Erythroblast (primary cell): Measurements from ENCODE around the gene STAT3.
A peak's percentile ranks its signal among the peaks of the same experiment; 100 is the strongest.

Experiments used
- GATA1 ChIP-seq: IDR thresholded peaks from 2 replicates; pipeline ENCODE4 v1.6.1; 2011; ENCODE audit warnings: low read depth, mild to moderate bottlenecking, control low read depth, low read length, moderate library complexity
- POLR2A ChIP-seq: IDR thresholded peaks from 2 replicates; pipeline ENCODE4 v1.6.1; 2011; ENCODE audit warnings: mild to moderate bottlenecking, low read length

DNA sequence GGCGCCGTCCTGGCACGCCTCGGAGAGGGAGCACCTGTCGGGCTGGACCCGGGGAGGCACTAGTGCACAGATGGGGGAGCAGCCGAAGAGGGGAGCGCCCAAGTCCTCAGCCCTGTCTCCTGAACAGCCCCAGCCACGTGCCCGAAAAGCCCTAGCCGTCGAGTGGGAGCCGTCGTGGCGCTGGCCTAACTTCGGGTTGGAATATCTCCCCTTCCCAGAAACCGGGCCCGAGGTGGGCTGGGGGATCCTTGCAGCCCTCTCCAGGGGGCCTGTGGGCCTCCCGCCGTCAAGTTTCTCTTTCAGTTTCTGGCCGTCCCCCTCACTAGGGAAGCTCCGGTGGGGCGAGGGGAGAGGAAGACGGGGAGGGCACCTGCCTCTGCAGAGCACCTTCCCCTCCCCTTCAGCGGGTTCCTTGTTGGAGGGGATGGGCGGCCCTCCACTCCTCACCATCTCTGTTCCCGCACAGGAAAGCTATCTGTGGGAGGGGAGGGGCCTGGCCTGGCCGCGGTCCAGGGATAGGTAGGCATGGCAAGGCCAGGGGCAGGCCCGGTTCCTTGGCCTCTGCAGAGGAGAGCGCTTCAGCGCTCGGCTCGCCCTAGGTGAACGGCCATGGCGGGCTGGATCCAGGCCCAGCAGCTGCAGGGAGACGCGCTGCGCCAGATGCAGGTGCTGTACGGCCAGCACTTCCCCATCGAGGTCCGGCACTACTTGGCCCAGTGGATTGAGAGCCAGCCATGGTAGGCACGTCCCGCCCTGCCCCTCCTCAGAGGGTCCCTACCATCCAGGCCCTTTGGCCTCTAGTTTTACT, 99.2 kb downstream of the STAT3 start:
- TF ChIP-seq POLR2A (peak; percentile 61), GATA1 (no peak)
